Measurements from ENCODE around the gene DLGAP4.

- TF ChIP-seq EZH2 (IDR thresholded peaks at IDR 0.05; ENCODE audit: low read length) (peak; percentile 88), CTCF (optimal IDR thresholded peaks at IDR 0.05 in 1 of 3, IDR thresholded peaks at IDR 0.05 in 1 of 3, conservative IDR thresholded peaks at IDR 0.05 in 1 of 3; ENCODE audit: extremely low read depth in 1 of 3, insufficient read depth in 2 of 3, low read length in 3 of 3) (no peak)
These were observed 643 bp downstream of the DLGAP4 start for GRCh38 chr20:36306553-36307411.
